WTC11 (cell line): Measurements from ENCODE around the gene NAMPT. TPM values are rescaled to one million over a fixed set of nuclear protein-coding genes. Genes with fewer than 3 reads are reported as not detected.

Experiments used
- ATAC-seq: fragments of 200-7000 bp; cut with Tn5 transposase; 2 replicates; pipeline ENCODE4 v1.10.0; 2021; ENCODE audit warnings: mild to moderate bottlenecking, moderate library complexity
- CTCF ChIA-PET: fragments of 300-600 bp; sonication (Branson Sonifier 250); formaldehyde crosslinking; loops from one replicate; lab custom pipeline; 2021; ENCODE audit warnings: antibody characterized with exemption; lab: Charles Lee
- POLR2A ChIA-PET: fragments of 350-600 bp; sonication (Branson Sonifier 250); formaldehyde crosslinking; loops from one replicate; lab custom pipeline; 2021; ENCODE audit warnings: antibody characterized with exemption; lab: Charles Lee
- DNase-seq: peaks from one replicate; pipeline ENCODE4 v3.0.0; 2021; ENCODE audit warnings: low spot score
- H3K27ac Mint-ChIP-seq: 2 replicates; pipeline ENCODE4 v1.8.0; 2021; ENCODE audit warnings: mixed read lengths
- H3K27me3 Mint-ChIP-seq: 2 replicates; pipeline ENCODE4 v1.8.0; 2021; ENCODE audit warnings: low read depth, mild to moderate bottlenecking, moderate library complexity, mixed read lengths
- H3K36me3 Mint-ChIP-seq: 2 replicates; pipeline ENCODE4 v1.8.0; 2021; ENCODE audit warnings: mixed read lengths
- H3K4me1 Mint-ChIP-seq: 2 replicates; pipeline ENCODE4 v1.8.0; 2022; ENCODE audit warnings: mixed read lengths
- H3K4me3 Mint-ChIP-seq: 2 replicates; pipeline ENCODE4 v1.8.0; 2021; ENCODE audit warnings: mild to moderate bottlenecking, moderate library complexity, mixed read lengths
- H3K9me3 Mint-ChIP-seq: 2 replicates; pipeline ENCODE4 v1.8.0; 2021; ENCODE audit warnings: mixed read lengths
- IRF2 ChIP-seq: sonication (generic); formaldehyde crosslinking; IDR thresholded peaks from 2 replicates; pipeline ENCODE4 v1.8.0; 2022; ENCODE audit warnings: low read depth, missing genetic modification reagents, borderline replicate concordance
- MYBL2 ChIP-seq: sonication (generic); formaldehyde crosslinking; IDR thresholded peaks from 2 replicates; pipeline ENCODE4 v1.8.1; 2023; ENCODE audit warnings: mild to moderate bottlenecking, moderate library complexity, missing genetic modification reagents
- NR2C2 ChIP-seq: sonication (generic); formaldehyde crosslinking; IDR thresholded peaks from 2 replicates; pipeline ENCODE4 v1.8.0; 2022; ENCODE audit warnings: mild to moderate bottlenecking, missing genetic modification reagents
- RORB ChIP-seq: fragments of 250-450 bp; sonication (Bioruptor Pico); IDR thresholded peaks from 2 replicates; pipeline ENCODE4 v1.9.0; 2021; ENCODE audit warnings: mild to moderate bottlenecking
- TCF7 ChIP-seq: sonication (generic); formaldehyde crosslinking; IDR thresholded peaks from 2 replicates; pipeline ENCODE4 v1.8.0; 2022; ENCODE audit warnings: mild to moderate bottlenecking, low read depth, missing genetic modification reagents, moderate library complexity
- TEAD4 ChIP-seq: sonication (generic); formaldehyde crosslinking; IDR thresholded peaks from 2 replicates; pipeline ENCODE4 v1.8.0; 2022; ENCODE audit warnings: mild to moderate bottlenecking, missing genetic modification reagents
- TP53 ChIP-seq: sonication (generic); formaldehyde crosslinking; IDR thresholded peaks from 2 replicates; pipeline ENCODE4 v1.8.1; 2023; ENCODE audit warnings: mild to moderate bottlenecking, missing genetic modification reagents
- ZBTB21 ChIP-seq: sonication (generic); formaldehyde crosslinking; IDR thresholded peaks from 2 replicates; pipeline ENCODE4 v1.8.1; 2023; ENCODE audit warnings: mild to moderate bottlenecking, missing genetic modification reagents, borderline replicate concordance
- ZBTB43 ChIP-seq: sonication (generic); formaldehyde crosslinking; IDR thresholded peaks from 2 replicates; pipeline ENCODE4 v1.8.1; 2023; ENCODE audit warnings: mild to moderate bottlenecking, missing genetic modification reagents
- ZNF219 ChIP-seq: sonication (generic); formaldehyde crosslinking; IDR thresholded peaks from 2 replicates; pipeline ENCODE4 v1.8.0; 2023; ENCODE audit warnings: missing genetic modification reagents, mild to moderate bottlenecking, borderline replicate concordance
- ZNF232 ChIP-seq: sonication (generic); formaldehyde crosslinking; IDR thresholded peaks from 2 replicates; pipeline ENCODE4 v1.8.0; 2022; ENCODE audit warnings: mild to moderate bottlenecking, missing genetic modification reagents
- ZNF317 ChIP-seq: sonication (generic); formaldehyde crosslinking; IDR thresholded peaks from 2 replicates; pipeline ENCODE4 v1.8.1; 2023; ENCODE audit warnings: low read depth, mild to moderate bottlenecking, moderate library complexity, missing genetic modification reagents, borderline replicate concordance
- total RNA-seq: library from RNA; stranded (reverse); gene quantifications from 3 replicates; pipeline ENCODE4 v1.2.3, GENCODE V29; 2021
- TF ChIP-seq, protein P1 (sequence below): fragments of 250-450 bp; sonication (Bioruptor Pico); IDR thresholded peaks from 2 replicates; pipeline ENCODE4 v1.9.0; 2021; ENCODE audit warnings: moderate library complexity, mild to moderate bottlenecking, inconsistent platforms, borderline replicate concordance
- TF ChIP-seq, protein P2 (sequence below): fragments of 250-450 bp; sonication (Bioruptor Pico); conservative IDR thresholded peaks from 2 replicates; pipeline ENCODE4 v1.9.0; 2021; ENCODE audit warnings: mild to moderate bottlenecking
- TF ChIP-seq, protein P3 (sequence below): sonication (generic); formaldehyde crosslinking; IDR thresholded peaks from 2 replicates; pipeline ENCODE4 v1.8.1; 2023; ENCODE audit warnings: mild to moderate bottlenecking, missing genetic modification reagents, borderline replicate concordance
- TF ChIP-seq, protein P4 (sequence below): sonication (generic); formaldehyde crosslinking; IDR thresholded peaks from 2 replicates; pipeline ENCODE4 v1.8.1; 2023; ENCODE audit warnings: mild to moderate bottlenecking, moderate library complexity, missing genetic modification reagents
- TF ChIP-seq, protein P5 (sequence below): sonication (generic); formaldehyde crosslinking; IDR thresholded peaks from 2 replicates; pipeline ENCODE4 v1.8.0; 2022; ENCODE audit warnings: mild to moderate bottlenecking, missing genetic modification reagents

NAMPT gene
- total RNA-seq, 1 experiment from 2014 or later = 99.1 TPM

DNA sequence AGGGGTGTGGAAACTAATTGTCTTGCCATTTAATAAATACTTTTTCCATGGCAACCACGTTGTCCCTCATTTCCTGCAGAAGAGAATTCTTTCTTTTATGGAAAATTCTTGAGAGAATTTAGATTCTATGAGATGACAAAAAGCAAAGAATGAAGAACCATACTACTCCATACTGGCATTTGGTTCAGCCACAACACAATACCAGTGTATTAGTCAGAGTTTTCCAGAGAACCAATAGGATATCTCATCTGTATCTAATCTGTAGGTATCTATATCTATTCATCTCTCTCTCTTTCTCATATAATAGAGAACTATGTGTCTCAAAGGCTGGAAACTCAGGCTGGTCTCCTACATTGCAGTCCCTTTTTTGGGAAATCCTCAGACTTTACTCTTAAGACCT is 44.6 kb upstream of the NAMPT start:
- TF ChIP-seq ZNF317 (no peak), ZNF232 (CRISPR knock-in tag) (no peak), TCF7 (no peak)
- TF ChIP-seq, protein P1, sequence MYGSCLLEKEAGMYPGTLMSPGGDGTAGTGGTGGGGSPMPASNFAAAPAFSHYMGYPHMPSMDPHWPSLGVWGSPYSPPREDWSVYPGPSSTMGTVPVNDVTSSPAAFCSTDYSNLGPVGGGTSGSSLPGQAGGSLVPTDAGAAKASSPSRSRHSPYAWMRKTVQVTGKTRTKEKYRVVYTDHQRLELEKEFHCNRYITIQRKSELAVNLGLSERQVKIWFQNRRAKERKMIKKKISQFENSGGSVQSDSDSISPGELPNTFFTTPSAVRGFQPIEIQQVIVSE (CRISPR knock-in tag) = no peak
- TF ChIP-seq, protein P2, sequence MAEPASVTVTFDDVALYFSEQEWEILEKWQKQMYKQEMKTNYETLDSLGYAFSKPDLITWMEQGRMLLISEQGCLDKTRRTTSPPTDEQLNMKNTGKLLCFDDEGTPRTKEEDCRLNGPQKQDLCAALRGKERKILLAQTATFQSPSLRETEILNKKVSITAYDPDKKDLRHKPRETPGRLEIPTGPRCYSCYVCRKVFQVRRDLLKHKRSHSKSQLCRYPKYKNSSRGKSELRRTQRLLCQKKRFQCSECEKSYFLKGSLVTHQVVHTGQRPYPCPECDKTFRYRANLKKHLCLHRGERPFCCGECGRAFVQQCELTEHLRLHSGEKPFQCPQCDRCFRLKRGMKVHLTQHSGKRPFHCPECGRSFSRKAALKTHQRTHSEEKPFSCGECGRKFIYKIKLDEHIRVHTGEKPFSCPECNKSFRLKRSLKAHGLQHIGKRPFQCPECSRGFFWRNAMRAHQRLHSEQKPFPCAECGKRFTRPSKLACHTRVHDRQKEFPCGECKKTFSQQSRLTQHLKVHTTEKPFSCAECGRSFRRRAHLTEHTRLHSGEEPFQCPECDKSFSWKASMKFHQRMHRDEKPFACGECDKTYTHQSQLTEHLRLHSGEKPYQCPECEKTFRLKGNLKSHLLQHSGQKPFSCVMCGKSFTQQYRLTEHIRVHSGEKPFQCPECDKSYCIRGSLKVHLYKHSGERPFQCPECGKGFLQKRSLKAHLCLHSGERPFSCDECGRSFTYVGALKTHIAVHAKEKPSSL (CRISPR knock-in tag) = no peak
- TF ChIP-seq, protein P3, sequence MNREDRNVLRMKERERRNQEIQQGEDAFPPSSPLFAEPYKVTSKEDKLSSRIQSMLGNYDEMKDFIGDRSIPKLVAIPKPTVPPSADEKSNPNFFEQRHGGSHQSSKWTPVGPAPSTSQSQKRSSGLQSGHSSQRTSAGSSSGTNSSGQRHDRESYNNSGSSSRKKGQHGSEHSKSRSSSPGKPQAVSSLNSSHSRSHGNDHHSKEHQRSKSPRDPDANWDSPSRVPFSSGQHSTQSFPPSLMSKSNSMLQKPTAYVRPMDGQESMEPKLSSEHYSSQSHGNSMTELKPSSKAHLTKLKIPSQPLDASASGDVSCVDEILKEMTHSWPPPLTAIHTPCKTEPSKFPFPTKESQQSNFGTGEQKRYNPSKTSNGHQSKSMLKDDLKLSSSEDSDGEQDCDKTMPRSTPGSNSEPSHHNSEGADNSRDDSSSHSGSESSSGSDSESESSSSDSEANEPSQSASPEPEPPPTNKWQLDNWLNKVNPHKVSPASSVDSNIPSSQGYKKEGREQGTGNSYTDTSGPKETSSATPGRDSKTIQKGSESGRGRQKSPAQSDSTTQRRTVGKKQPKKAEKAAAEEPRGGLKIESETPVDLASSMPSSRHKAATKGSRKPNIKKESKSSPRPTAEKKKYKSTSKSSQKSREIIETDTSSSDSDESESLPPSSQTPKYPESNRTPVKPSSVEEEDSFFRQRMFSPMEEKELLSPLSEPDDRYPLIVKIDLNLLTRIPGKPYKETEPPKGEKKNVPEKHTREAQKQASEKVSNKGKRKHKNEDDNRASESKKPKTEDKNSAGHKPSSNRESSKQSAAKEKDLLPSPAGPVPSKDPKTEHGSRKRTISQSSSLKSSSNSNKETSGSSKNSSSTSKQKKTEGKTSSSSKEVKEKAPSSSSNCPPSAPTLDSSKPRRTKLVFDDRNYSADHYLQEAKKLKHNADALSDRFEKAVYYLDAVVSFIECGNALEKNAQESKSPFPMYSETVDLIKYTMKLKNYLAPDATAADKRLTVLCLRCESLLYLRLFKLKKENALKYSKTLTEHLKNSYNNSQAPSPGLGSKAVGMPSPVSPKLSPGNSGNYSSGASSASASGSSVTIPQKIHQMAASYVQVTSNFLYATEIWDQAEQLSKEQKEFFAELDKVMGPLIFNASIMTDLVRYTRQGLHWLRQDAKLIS (CRISPR knock-in tag) = no peak
- ATAC-seq (no peak), DNase-seq (no peak)
- ChIA-PET CTCF (no interaction called here), POLR2A (no interaction called here)
- Mint-ChIP-seq H3K36me3 (no peaks in the 10 kb centered on the region), H3K27ac (no peak overlapping the region), H3K4me3 (no peak overlapping the region), H3K9me3 (peaks cover 2% of the 10 kb centered on the region; the same call in 1 of the 2 replicates), H3K4me1 (peaks cover 4% of the 10 kb centered on the region), H3K27me3 (no peaks in the 10 kb centered on the region; the same call in 1 of the 2 replicates)

GRCh38 chr7:106327538-106328481 is 43.0 kb upstream of the NAMPT start:
- ATAC-seq (no peak), DNase-seq (no peak)
- CTCF ChIA-PET = no interaction called here
- H3K36me3 Mint-ChIP-seq = no peaks in the 10 kb centered on the region
- H3K4me1 Mint-ChIP-seq = peaks cover 4% of the 10 kb centered on the region
- H3K27me3 Mint-ChIP-seq = no peaks in the 10 kb centered on the region; the same call in 1 of the 2 replicates
- H3K9me3 Mint-ChIP-seq = no peaks in the 10 kb centered on the region
- H3K4me3 Mint-ChIP-seq = no peak overlapping the region
- no peak overlapping the region for H3K27ac Mint-ChIP-seq
- POLR2A ChIA-PET = no interaction called here
- TF ChIP-seq MYBL2 = no peak

DNA sequence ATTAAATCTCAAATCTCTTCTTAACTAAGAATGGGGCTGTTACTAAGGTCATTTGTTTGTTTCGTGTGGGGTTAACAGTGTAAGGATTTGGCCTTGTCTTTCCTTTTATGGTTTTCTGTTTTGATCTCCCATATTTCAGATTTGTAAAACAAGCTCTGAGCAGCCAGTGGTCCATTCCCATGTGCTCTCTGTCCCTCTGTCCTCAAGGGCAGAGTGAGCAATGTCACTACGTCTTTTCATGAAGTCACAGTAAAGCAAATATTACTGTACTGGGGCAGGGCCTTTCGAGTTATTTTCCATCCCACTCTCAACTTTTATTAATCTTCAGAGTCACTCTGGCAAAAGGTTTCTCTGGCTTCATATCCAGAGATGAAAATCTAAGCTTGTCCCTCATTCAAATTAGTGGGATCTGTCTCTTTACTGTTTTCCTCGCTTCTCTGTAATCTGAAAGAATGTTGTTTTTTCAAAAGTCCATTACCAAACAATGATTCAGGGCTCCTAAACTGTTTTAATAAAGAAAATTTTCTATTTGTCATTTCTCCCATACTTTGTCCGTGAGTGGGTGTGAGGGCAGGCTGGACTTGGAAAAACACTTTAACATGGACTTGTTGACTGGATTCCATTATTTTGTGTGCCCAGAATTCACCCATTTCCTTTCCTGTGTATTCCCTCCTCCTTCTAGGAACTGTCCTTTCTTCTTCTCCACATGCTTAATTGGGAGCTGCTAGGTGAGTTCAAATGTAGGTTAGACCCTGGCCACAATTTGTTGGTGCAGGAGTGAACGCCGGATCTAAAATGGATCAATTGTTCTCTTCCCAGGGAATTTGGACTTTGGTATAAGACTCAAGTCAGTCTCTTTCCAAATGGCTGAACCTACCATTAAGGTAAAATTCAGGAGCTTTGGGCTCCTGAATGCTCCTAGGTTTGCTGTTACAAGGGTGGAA is 42.1 kb upstream of the NAMPT start:
- ATAC-seq (no peak), DNase-seq (no peak)
- ChIA-PET CTCF (no interaction called here), POLR2A (interaction anchor here (0.5 kb wide), 1 partner anchor 739 kb away, joined by 9 read pairs; no protein-coding TSS in a partner anchor)
- no peaks in the 10 kb centered on the region for H3K36me3 Mint-ChIP-seq
- peaks cover 7% of the 10 kb centered on the region for H3K9me3 Mint-ChIP-seq
- H3K4me1 Mint-ChIP-seq = no peaks in the 10 kb centered on the region
- H3K27me3 Mint-ChIP-seq = peaks cover 4% of the 10 kb centered on the region; the same call in 1 of the 2 replicates
- no peak overlapping the region for H3K27ac Mint-ChIP-seq
- H3K4me3 Mint-ChIP-seq = no peak overlapping the region
- TF ChIP-seq, protein P4, sequence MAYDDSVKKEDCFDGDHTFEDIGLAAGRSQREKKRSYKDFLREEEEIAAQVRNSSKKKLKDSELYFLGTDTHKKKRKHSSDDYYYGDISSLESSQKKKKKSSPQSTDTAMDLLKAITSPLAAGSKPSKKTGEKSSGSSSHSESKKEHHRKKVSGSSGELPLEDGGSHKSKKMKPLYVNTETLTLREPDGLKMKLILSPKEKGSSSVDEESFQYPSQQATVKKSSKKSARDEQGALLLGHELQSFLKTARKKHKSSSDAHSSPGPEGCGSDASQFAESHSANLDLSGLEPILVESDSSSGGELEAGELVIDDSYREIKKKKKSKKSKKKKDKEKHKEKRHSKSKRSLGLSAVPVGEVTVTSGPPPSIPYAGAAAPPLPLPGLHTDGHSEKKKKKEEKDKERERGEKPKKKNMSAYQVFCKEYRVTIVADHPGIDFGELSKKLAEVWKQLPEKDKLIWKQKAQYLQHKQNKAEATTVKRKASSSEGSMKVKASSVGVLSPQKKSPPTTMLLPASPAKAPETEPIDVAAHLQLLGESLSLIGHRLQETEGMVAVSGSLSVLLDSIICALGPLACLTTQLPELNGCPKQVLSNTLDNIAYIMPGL (CRISPR knock-in tag) = no peak
- no peak for TF ChIP-seq TCF7
- no peak for TF ChIP-seq ZBTB43
- TF ChIP-seq, protein P5, sequence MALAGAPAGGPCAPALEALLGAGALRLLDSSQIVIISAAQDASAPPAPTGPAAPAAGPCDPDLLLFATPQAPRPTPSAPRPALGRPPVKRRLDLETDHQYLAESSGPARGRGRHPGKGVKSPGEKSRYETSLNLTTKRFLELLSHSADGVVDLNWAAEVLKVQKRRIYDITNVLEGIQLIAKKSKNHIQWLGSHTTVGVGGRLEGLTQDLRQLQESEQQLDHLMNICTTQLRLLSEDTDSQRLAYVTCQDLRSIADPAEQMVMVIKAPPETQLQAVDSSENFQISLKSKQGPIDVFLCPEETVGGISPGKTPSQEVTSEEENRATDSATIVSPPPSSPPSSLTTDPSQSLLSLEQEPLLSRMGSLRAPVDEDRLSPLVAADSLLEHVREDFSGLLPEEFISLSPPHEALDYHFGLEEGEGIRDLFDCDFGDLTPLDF (CRISPR knock-in tag) = no peak
- no peak for TF ChIP-seq RORB (CRISPR knock-in tag)
- TF ChIP-seq ZBTB21 (CRISPR knock-in tag) = no peak
- no peak for TF ChIP-seq TEAD4 (CRISPR knock-in tag)
- TF ChIP-seq NR2C2 (CRISPR knock-in tag) = no peak
- no peak for TF ChIP-seq TP53
- TF ChIP-seq ZNF219 (CRISPR knock-in tag) = no peak
- no peak for TF ChIP-seq IRF2 (CRISPR knock-in tag)
